ACC112 (cell line): ENCODE measurements around the gene TSPAN6.

Experiments
- H2AFZ ChIP-seq: fragments of 200-600 bp; sonication (generic); one replicate; pipeline ENCODE4 v1.6.0; 2017; ENCODE audit warnings: antibody characterized with exemption, low read length; ENCODE audit not compliant: unreplicated experiment
- H3K27ac ChIP-seq: fragments of 200-600 bp; sonication (generic); 2 replicates; pipeline ENCODE4 v1.5.1; 2014; ENCODE audit warnings: low read depth, mild to moderate bottlenecking, antibody characterized with exemption, low read length, moderate library complexity
- H3K27me3 ChIP-seq: fragments of 200-600 bp; sonication (generic); 2 replicates; pipeline ENCODE4 v1.6.1; 2014; ENCODE audit warnings: mild to moderate bottlenecking, antibody characterized with exemption, low read length, moderate library complexity, mixed read lengths; ENCODE audit not compliant: insufficient read depth
- H3K36me3 ChIP-seq: fragments of 200-600 bp; sonication (generic); 2 replicates; pipeline ENCODE4 v1.6.1; 2016; ENCODE audit warnings: mild to moderate bottlenecking, antibody characterized with exemption, low read length, moderate library complexity, mixed read lengths; ENCODE audit not compliant: insufficient read depth
- H3K4me1 ChIP-seq: fragments of 200-600 bp; sonication (generic); one replicate; pipeline ENCODE4 v1.6.1; 2016; ENCODE audit warnings: low read length, mixed read lengths; ENCODE audit not compliant: insufficient read depth, unreplicated experiment, control insufficient read depth
- H3K4me3 ChIP-seq: fragments of 200-600 bp; sonication (generic); 2 replicates; pipeline ENCODE4 v1.5.1; 2014; ENCODE audit warnings: mild to moderate bottlenecking, low read depth, low read length
- H3K79me2 ChIP-seq: fragments of 200-600 bp; sonication (generic); one replicate; pipeline ENCODE4 v1.6.0; 2016; ENCODE audit warnings: low read length; ENCODE audit not compliant: control insufficient read depth, unreplicated experiment, insufficient read depth

The TSPAN6 gene

GRCh38 chrX:100586747-100587146 lies 49.9 kb downstream of the TSPAN6 start:
- Histone ChIP-seq H3K4me3 (no peak overlapping the region), H3K36me3 (no peaks in the 10 kb centered on the region), H3K27ac (no peak overlapping the region), H3K27me3 (peaks cover 48% of the 10 kb centered on the region), H2AFZ (no peak overlapping the region), H3K79me2 (no peaks in the 10 kb centered on the region), H3K4me1 (no peaks in the 10 kb centered on the region)

DNA sequence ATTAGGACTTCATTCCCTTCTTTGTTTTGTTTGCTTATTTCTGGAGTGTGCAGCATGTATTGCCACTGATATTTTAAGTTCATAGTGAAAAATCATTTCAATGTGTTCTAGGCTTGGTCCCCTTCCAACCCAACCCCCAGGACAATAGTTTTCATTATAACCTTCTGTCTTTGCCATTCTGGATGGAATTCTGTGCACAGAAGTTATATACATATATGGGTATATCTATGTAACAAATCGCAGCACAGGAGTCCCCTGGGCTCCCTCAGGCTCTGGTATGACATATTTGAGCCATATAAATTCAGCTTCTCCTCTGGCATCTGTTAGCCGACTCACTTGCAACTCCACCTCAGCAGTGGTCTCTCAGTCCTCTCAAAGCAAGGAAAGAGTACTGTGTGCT lies 52.0 kb downstream of the TSPAN6 start, which contains the start of gene TNMD:
Gene TNMD (plus strand): TSS at position 326 of the 400 bp plus-strand sequence. CDS start 83 bp downstream, outside the sequence.
- Histone ChIP-seq H3K27me3 (peaks cover 47% of the 10 kb centered on the region), H2AFZ (no peak within 1 kb of the TSS), H3K36me3 (no peaks in the 10 kb centered on the region), H3K4me3 (no peak within 1 kb of the TSS), H3K27ac (no peak within 1 kb of the TSS), H3K79me2 (no peaks in the 10 kb centered on the region), H3K4me1 (no peaks in the 10 kb centered on the region)
